ENCODE data around the gene LPP.

DNA sequence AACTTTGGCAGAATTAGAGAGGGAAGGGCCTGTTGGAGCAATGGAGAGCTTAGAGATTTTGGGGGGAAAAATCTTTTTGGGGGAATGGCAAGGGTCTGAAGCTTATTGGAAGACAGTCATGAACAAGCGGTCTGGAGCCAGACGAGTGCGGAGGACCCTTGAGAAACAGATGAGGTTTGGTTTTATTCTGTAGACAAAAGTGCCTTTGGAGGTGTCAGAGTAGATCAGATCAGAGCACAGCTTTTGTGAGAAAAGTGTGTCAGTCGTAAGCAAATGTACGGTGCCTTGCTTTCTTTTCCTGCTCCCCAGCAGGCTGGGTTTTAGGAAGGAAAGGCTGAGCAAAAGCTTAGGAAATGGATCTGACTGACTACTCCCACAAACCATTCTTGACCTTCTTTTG, 781.0 kb downstream of the LPP start:
- TF ChIP-seq, protein P1, sequence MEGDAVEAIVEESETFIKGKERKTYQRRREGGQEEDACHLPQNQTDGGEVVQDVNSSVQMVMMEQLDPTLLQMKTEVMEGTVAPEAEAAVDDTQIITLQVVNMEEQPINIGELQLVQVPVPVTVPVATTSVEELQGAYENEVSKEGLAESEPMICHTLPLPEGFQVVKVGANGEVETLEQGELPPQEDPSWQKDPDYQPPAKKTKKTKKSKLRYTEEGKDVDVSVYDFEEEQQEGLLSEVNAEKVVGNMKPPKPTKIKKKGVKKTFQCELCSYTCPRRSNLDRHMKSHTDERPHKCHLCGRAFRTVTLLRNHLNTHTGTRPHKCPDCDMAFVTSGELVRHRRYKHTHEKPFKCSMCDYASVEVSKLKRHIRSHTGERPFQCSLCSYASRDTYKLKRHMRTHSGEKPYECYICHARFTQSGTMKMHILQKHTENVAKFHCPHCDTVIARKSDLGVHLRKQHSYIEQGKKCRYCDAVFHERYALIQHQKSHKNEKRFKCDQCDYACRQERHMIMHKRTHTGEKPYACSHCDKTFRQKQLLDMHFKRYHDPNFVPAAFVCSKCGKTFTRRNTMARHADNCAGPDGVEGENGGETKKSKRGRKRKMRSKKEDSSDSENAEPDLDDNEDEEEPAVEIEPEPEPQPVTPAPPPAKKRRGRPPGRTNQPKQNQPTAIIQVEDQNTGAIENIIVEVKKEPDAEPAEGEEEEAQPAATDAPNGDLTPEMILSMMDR (IDR thresholded peaks at IDR 0.05) = no peak
- TF ChIP-seq POLR2AphosphoS5 (IDR thresholded peaks at IDR 0.05) (no peak), POLR2A (IDR thresholded peaks at IDR 0.05) (no peak), EP300 (IDR thresholded peaks at IDR 0.05) (no peak)

Measured in stomach (tissue), 4 donors.